HEK293 (cell line): ENCODE results near the gene KRT12.

ENCODE experiments used
- ATF2 ChIP-seq: fragments of 450-650 bp; formaldehyde crosslinking; IDR thresholded peaks from 2 replicates; pipeline ENCODE4 v1.5.1; 2016; ENCODE audit warnings: missing biosample characterization, missing genetic modification characterization, low read depth
- BCL6B ChIP-seq: fragments of 450-650 bp; formaldehyde crosslinking; IDR thresholded peaks from 2 replicates; pipeline ENCODE4 v1.5.1; 2017; ENCODE audit warnings: missing biosample characterization, missing genetic modification characterization
- GFI1B ChIP-seq: fragments of 450-650 bp; formaldehyde crosslinking; IDR thresholded peaks from 2 replicates; pipeline ENCODE4 v1.5.1; 2016; ENCODE audit warnings: missing biosample characterization, missing genetic modification characterization
- HOXA7 ChIP-seq: sonication (generic); formaldehyde crosslinking; IDR thresholded peaks from 2 replicates; pipeline ENCODE4 v1.8.1; 2022; ENCODE audit warnings: missing genetic modification reagents, borderline replicate concordance
- KLF16 ChIP-seq: fragments of 450-650 bp; formaldehyde crosslinking; IDR thresholded peaks from 2 replicates; pipeline ENCODE4 v1.5.1; 2017; ENCODE audit warnings: missing biosample characterization, missing genetic modification characterization
- PRDM6 ChIP-seq: fragments of 450-650 bp; formaldehyde crosslinking; IDR thresholded peaks from 2 replicates; pipeline ENCODE4 v1.5.1; 2017; ENCODE audit warnings: missing biosample characterization, missing genetic modification characterization
- YY1 ChIP-seq: fragments of 450-650 bp; formaldehyde crosslinking; IDR thresholded peaks from 2 replicates; pipeline ENCODE4 v1.5.1; 2018; ENCODE audit warnings: missing biosample characterization, missing genetic modification characterization
- YY2 ChIP-seq: fragments of 450-650 bp; formaldehyde crosslinking; IDR thresholded peaks from 2 replicates; pipeline ENCODE4 v1.5.1; 2016; ENCODE audit warnings: missing biosample characterization, missing genetic modification characterization
- ZBTB11 ChIP-seq: fragments of 450-650 bp; formaldehyde crosslinking; conservative IDR thresholded peaks from 2 replicates; pipeline ENCODE4 v1.5.1; 2016; ENCODE audit warnings: low read depth, missing biosample characterization, missing genetic modification characterization
- ZBTB44 ChIP-seq: fragments of 450-650 bp; IDR thresholded peaks from 2 replicates; pipeline ENCODE4 v1.5.1; 2018; ENCODE audit warnings: missing biosample characterization, mild to moderate bottlenecking, missing genetic modification characterization
- ZFHX2 ChIP-seq: fragments of 450-650 bp; formaldehyde crosslinking; conservative IDR thresholded peaks from 2 replicates; pipeline ENCODE4 v1.5.1; 2016; ENCODE audit warnings: missing biosample characterization, missing genetic modification characterization
- ZNF10 ChIP-seq: fragments of 450-650 bp; formaldehyde crosslinking; IDR thresholded peaks from 2 replicates; pipeline ENCODE4 v1.5.1; 2017; ENCODE audit warnings: missing biosample characterization, missing genetic modification characterization
- ZNF112 ChIP-seq: fragments of 450-650 bp; formaldehyde crosslinking; IDR thresholded peaks from 2 replicates; pipeline ENCODE4 v1.5.0; 2017; ENCODE audit warnings: missing biosample characterization, missing genetic modification characterization
- ZNF146 ChIP-seq: fragments of 450-650 bp; formaldehyde crosslinking; IDR thresholded peaks from 2 replicates; pipeline ENCODE4 v1.5.1; 2016; ENCODE audit warnings: missing biosample characterization, missing genetic modification characterization
- ZNF302 ChIP-seq: fragments of 450-650 bp; formaldehyde crosslinking; IDR thresholded peaks from 2 replicates; pipeline ENCODE4 v1.5.1; 2016; ENCODE audit warnings: missing biosample characterization, missing genetic modification characterization, low read depth
- ZNF391 ChIP-seq: fragments of 450-650 bp; formaldehyde crosslinking; IDR thresholded peaks from 2 replicates; pipeline ENCODE4 v1.5.1; 2016; ENCODE audit warnings: low read depth, missing biosample characterization, missing genetic modification characterization, borderline replicate concordance
- ZNF398 ChIP-seq: fragments of 450-650 bp; formaldehyde crosslinking; IDR thresholded peaks from 2 replicates; pipeline ENCODE4 v1.5.1; 2017; ENCODE audit warnings: missing biosample characterization, missing genetic modification characterization
- ZNF501 ChIP-seq: fragments of 450-650 bp; formaldehyde crosslinking; IDR thresholded peaks from 2 replicates; pipeline ENCODE4 v1.5.1; 2016; ENCODE audit warnings: missing biosample characterization, missing genetic modification characterization
- ZNF560 ChIP-seq: fragments of 450-650 bp; formaldehyde crosslinking; IDR thresholded peaks from 2 replicates; pipeline ENCODE4 v1.5.1; 2017; ENCODE audit warnings: missing biosample characterization, missing genetic modification characterization, borderline replicate concordance
- ZNF571 ChIP-seq: fragments of 450-650 bp; formaldehyde crosslinking; IDR thresholded peaks from 2 replicates; pipeline ENCODE4 v1.5.0; 2017; ENCODE audit warnings: missing biosample characterization, missing genetic modification characterization
- ZNF585B ChIP-seq: fragments of 450-650 bp; formaldehyde crosslinking; IDR thresholded peaks from 2 replicates; pipeline ENCODE4 v1.5.1; 2016; ENCODE audit warnings: missing biosample characterization, missing genetic modification characterization
- ZNF623 ChIP-seq: fragments of 450-650 bp; formaldehyde crosslinking; IDR thresholded peaks from 2 replicates; pipeline ENCODE4 v1.5.1; 2016; ENCODE audit warnings: missing biosample characterization, missing genetic modification characterization
- ZNF626 ChIP-seq: fragments of 450-650 bp; sonication (Bioruptor Pico); formaldehyde crosslinking; IDR thresholded peaks from 2 replicates; pipeline ENCODE4 v1.5.1; 2018; ENCODE audit warnings: missing biosample characterization, missing genetic modification characterization, inconsistent platforms
- ZNF645 ChIP-seq: fragments of 450-650 bp; formaldehyde crosslinking; IDR thresholded peaks from 2 replicates; pipeline ENCODE4; 2016; ENCODE audit warnings: missing biosample characterization, missing genetic modification characterization
- ZNF747 ChIP-seq: fragments of 450-650 bp; formaldehyde crosslinking; IDR thresholded peaks from 2 replicates; pipeline ENCODE4 v1.5.1; 2016; ENCODE audit warnings: missing biosample characterization, missing genetic modification characterization
- ZNF768 ChIP-seq: fragments of 450-650 bp; formaldehyde crosslinking; IDR thresholded peaks from 2 replicates; pipeline ENCODE4 v1.5.1; 2018; ENCODE audit warnings: missing biosample characterization, mild to moderate bottlenecking, missing genetic modification characterization
- ZNF792 ChIP-seq: fragments of 450-650 bp; formaldehyde crosslinking; IDR thresholded peaks from 2 replicates; pipeline ENCODE4 v1.5.1; 2016; ENCODE audit warnings: missing biosample characterization, missing genetic modification characterization

KRT12 gene

GRCh38 chr17:40827746-40828453 is 39.1 kb downstream of the KRT12 start (continued):
- TF ChIP-seq BCL6B (tag by site-specific recombination) = no peak
- TF ChIP-seq ZNF623 (tag by site-specific recombination) = no peak
- no peak for TF ChIP-seq ZNF768 (tag by site-specific recombination)
- TF ChIP-seq ZNF391 (tag by site-specific recombination) = peak; percentile 83; the same call in 1 of the 2 replicates
- TF ChIP-seq KLF16 (tag by site-specific recombination) = no peak
- no peak for TF ChIP-seq HOXA7
- 0 out of 2 replicates have a peak, but pooled peaks have one; percentile 37 for TF ChIP-seq ZBTB44 (tag by site-specific recombination)
- TF ChIP-seq GFI1B = no peak
- no peak for TF ChIP-seq ZNF571 (tag by site-specific recombination)
- TF ChIP-seq ZNF560 (tag by site-specific recombination) = no peak
- no peak for TF ChIP-seq ZNF792
- TF ChIP-seq ZFHX2 (tag by site-specific recombination) = no peak
- TF ChIP-seq ZBTB11 (tag by site-specific recombination) = no peak; the same call in 1 of the 2 replicates
- no peak for TF ChIP-seq ZNF112 (tag by site-specific recombination)
- no peak for TF ChIP-seq ZNF747
- no peak; the same call in 1 of the 2 replicates for TF ChIP-seq ZNF146 (tag by site-specific recombination)
- TF ChIP-seq PRDM6 (tag by site-specific recombination) = peak; percentile 88
- no peak for TF ChIP-seq ZNF501 (tag by site-specific recombination)
- TF ChIP-seq ZNF645 (tag by site-specific recombination) = no peak
- TF ChIP-seq ZNF585B (tag by site-specific recombination) = no peak
- TF ChIP-seq ZNF302 = no peak
- no peak for TF ChIP-seq YY1
- TF ChIP-seq ATF2 (tag by site-specific recombination) = 0 out of 2 replicates have a peak, but pooled peaks have one; percentile 47
- peak; percentile 31; the same call in 1 of the 2 replicates for TF ChIP-seq YY2 (tag by site-specific recombination)
- peak; percentile 86 for TF ChIP-seq ZNF10
- TF ChIP-seq ZNF626 (tag by site-specific recombination) = no peak
- no peak; the same call in 1 of the 2 replicates for TF ChIP-seq ZNF398 (tag by site-specific recombination)
